HL-60 (cell line): ENCODE data around the gene ZNF548.

ENCODE experiments used
- DNase-seq, 2 experiments: peaks; one replicate each; pipeline ENCODE4 v3.0.0-alpha.2; 2010 to 2020; ENCODE audit warnings: low read depth in 1 of 2, low spot score in 1 of 2
- H3K27ac ChIP-seq: fragments of 250-450 bp; sonication (Bioruptor Pico); replicated peaks from 2 replicates; pipeline ENCODE4 v1.5.1; 2020; ENCODE audit warnings: mild to moderate bottlenecking, moderate library complexity
- H3K27me3 ChIP-seq: fragments of 250-450 bp; sonication (Bioruptor Pico); 2 replicates; pipeline ENCODE4 v1.5.1; 2021; ENCODE audit warnings: mild to moderate bottlenecking, moderate library complexity; ENCODE audit not compliant: insufficient read depth, poor library complexity, severe bottlenecking
- H3K4me3 ChIP-seq: replicated peaks from 2 replicates; pipeline ENCODE4 v1.5.1; 2011; ENCODE audit warnings: mild to moderate bottlenecking, control low read depth, low read length; ENCODE audit not compliant: insufficient read depth
- CTCF ChIP-seq: IDR thresholded peaks from one replicate; pipeline ENCODE4 v1.5.1; 2011; ENCODE audit warnings: low read length, control low read depth, inconsistent platforms; ENCODE audit not compliant: insufficient read depth
- GABPA ChIP-seq: IDR thresholded peaks from 2 replicates; pipeline ENCODE4 v1.6.1; 2012; ENCODE audit warnings: low read depth
- POLR2AphosphoS5 ChIP-seq: IDR thresholded peaks from 2 replicates; pipeline ENCODE4 v1.6.1; 2012; ENCODE audit warnings: low read depth
- SPI1 ChIP-seq: IDR thresholded peaks from 2 replicates; pipeline ENCODE4 v1.6.1; 2012; ENCODE audit warnings: low read depth, mild to moderate bottlenecking, borderline replicate concordance
- TF ChIP-seq, protein P1 (sequence below): IDR thresholded peaks from 2 replicates; pipeline ENCODE4 v1.6.1; 2012; ENCODE audit warnings: low read depth; ENCODE audit not compliant: insufficient replicate concordance

ZNF548 gene

GRCh38 chr19:57437931-57438330, 48.3 kb downstream of the ZNF548 start:
- TF ChIP-seq SPI1 (no peak), CTCF (no peak), GABPA (no peak), POLR2AphosphoS5 (no peak)
- TF ChIP-seq, protein P1, sequence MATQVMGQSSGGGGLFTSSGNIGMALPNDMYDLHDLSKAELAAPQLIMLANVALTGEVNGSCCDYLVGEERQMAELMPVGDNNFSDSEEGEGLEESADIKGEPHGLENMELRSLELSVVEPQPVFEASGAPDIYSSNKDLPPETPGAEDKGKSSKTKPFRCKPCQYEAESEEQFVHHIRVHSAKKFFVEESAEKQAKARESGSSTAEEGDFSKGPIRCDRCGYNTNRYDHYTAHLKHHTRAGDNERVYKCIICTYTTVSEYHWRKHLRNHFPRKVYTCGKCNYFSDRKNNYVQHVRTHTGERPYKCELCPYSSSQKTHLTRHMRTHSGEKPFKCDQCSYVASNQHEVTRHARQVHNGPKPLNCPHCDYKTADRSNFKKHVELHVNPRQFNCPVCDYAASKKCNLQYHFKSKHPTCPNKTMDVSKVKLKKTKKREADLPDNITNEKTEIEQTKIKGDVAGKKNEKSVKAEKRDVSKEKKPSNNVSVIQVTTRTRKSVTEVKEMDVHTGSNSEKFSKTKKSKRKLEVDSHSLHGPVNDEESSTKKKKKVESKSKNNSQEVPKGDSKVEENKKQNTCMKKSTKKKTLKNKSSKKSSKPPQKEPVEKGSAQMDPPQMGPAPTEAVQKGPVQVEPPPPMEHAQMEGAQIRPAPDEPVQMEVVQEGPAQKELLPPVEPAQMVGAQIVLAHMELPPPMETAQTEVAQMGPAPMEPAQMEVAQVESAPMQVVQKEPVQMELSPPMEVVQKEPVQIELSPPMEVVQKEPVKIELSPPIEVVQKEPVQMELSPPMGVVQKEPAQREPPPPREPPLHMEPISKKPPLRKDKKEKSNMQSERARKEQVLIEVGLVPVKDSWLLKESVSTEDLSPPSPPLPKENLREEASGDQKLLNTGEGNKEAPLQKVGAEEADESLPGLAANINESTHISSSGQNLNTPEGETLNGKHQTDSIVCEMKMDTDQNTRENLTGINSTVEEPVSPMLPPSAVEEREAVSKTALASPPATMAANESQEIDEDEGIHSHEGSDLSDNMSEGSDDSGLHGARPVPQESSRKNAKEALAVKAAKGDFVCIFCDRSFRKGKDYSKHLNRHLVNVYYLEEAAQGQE = no peak
- DNase-seq = no peak
- Histone ChIP-seq H3K27ac (no peak overlapping the region), H3K4me3 (no peak overlapping the region), H3K27me3 (no peaks in the 10 kb centered on the region)

GRCh38 chr19:57438925-57439324, 49.3 kb downstream of the ZNF548 start:
- Histone ChIP-seq H3K27ac (no peak overlapping the region), H3K4me3 (no peak overlapping the region), H3K27me3 (no peaks in the 10 kb centered on the region)
- TF ChIP-seq SPI1 = no peak
- TF ChIP-seq GABPA = no peak
- no peak for DNase-seq

- DNase-seq = no peak
- Histone ChIP-seq H3K27ac (no peak overlapping the region), H3K4me3 (no peak overlapping the region), H3K27me3 (no peaks in the 10 kb centered on the region)
- TF ChIP-seq, protein P1 = no peak
- TF ChIP-seq SPI1 (no peak), GABPA (no peak), CTCF (no peak), POLR2AphosphoS5 (no peak)
Observed at GRCh38 chr19:57441979-57442752, 52.5 kb downstream of the ZNF548 start.

DNA sequence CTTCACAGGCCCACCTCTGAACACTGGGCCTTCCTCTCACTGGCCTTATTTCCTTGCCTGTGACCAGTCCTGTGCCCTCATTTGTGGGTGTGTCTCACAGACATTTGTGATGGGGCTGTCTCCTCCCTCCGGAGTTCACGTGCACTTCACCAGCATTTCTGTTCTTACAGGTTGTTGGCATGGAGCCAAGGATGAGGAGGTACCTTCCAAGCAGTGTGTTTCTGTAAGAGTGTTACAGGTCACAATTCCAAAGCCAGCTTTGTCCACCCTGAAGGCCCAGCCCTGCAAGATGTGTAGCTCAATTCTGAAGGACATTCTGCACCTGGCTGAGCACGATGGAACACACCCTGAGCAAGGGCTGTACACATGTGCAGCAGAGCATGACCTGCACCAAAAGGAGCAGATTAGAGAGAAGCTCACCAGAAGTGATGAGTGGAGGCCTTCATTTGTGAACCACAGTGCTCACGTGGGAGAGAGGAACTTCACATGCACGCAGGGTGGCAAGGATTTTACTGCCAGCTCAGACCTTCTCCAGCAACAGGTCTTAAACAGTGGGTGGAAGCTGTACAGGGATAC, 53.6 kb downstream of the ZNF548 start:
- no peak overlapping the region for H3K4me3 ChIP-seq
- no peaks in the 10 kb centered on the region for H3K27me3 ChIP-seq
- no peak for DNase-seq
- no peak for TF ChIP-seq GABPA
- TF ChIP-seq, protein P1 = no peak
- no peak for TF ChIP-seq POLR2AphosphoS5
- no peak for TF ChIP-seq SPI1
- TF ChIP-seq CTCF = no peak
- H3K27ac ChIP-seq = no peak overlapping the region
